DOHH2 (cell line): ENCODE data around the gene TCL1B.

Source experiments
- H3F3A ChIP-seq: fragments of 200-600 bp; sonication (generic), shearing (Covaris generic); 2 replicates; pipeline ENCODE4 v1.6.0; 2016; ENCODE audit warnings: antibody characterized with exemption, mild to moderate bottlenecking; ENCODE audit not compliant: control insufficient read depth, insufficient read depth
- H3K27ac ChIP-seq: fragments of 200-600 bp; sonication (generic); 2 replicates; pipeline ENCODE4 v1.5.1; 2014; ENCODE audit warnings: low read depth, mild to moderate bottlenecking, low read length, moderate library complexity
- H3K27me3 ChIP-seq: fragments of 200-600 bp; sonication (generic); 2 replicates; pipeline ENCODE4 v1.6.1; 2014; ENCODE audit warnings: mild to moderate bottlenecking, low read length, mixed read lengths; ENCODE audit not compliant: control insufficient read depth
- H3K36me3 ChIP-seq: fragments of 200-600 bp; sonication (generic); 2 replicates; pipeline ENCODE4 v1.6.1; 2014; ENCODE audit warnings: mild to moderate bottlenecking, low read length, moderate library complexity, mixed read lengths; ENCODE audit not compliant: control insufficient read depth
- H3K4me1 ChIP-seq: fragments of 200-600 bp; sonication (generic); 2 replicates; pipeline ENCODE4 v1.6.1; 2014; ENCODE audit warnings: mild to moderate bottlenecking, low read length, mixed read lengths; ENCODE audit not compliant: control insufficient read depth
- H3K4me2 ChIP-seq: fragments of 200-600 bp; sonication (generic); 2 replicates; pipeline ENCODE4 v1.6.0; 2014; ENCODE audit warnings: mild to moderate bottlenecking, low read length, moderate library complexity
- H3K4me3 ChIP-seq: fragments of 200-600 bp; sonication (generic); 2 replicates; pipeline ENCODE4 v1.5.1; 2014; ENCODE audit warnings: mild to moderate bottlenecking, low read length, mixed read lengths
- H3K79me2 ChIP-seq: fragments of 200-600 bp; sonication (generic); 2 replicates; pipeline ENCODE4 v1.6.1; 2014; ENCODE audit warnings: mild to moderate bottlenecking, low read length, mixed read lengths; ENCODE audit not compliant: control insufficient read depth
- H3K9me2 ChIP-seq: fragments of 200-600 bp; sonication (generic); replicated peaks from 2 replicates; pipeline ENCODE4 v1.6.1; 2014; ENCODE audit warnings: mild to moderate bottlenecking, low read length, mixed read lengths; ENCODE audit not compliant: control insufficient read depth
- H3K9me3 ChIP-seq: fragments of 200-600 bp; sonication (generic); 2 replicates; pipeline ENCODE4 v1.6.1; 2014; ENCODE audit warnings: antibody characterized with exemption, low read length, mixed read lengths; ENCODE audit not compliant: control insufficient read depth, insufficient read depth
- H4K20me1 ChIP-seq: fragments of 200-600 bp; sonication (generic); 2 replicates; pipeline ENCODE4 v1.6.0; 2014; ENCODE audit warnings: low read depth, mild to moderate bottlenecking, antibody characterized with exemption, low read length, moderate library complexity; ENCODE audit not compliant: control insufficient read depth, insufficient read depth
- EZH2phosphoT487 ChIP-seq: fragments of 200-600 bp; sonication (generic); IDR thresholded peaks from 2 replicates; pipeline ENCODE4 v1.6.1; 2017; ENCODE audit warnings: borderline replicate concordance, mild to moderate bottlenecking, antibody characterized with exemption, low read length, moderate library complexity, mixed read lengths
- TF ChIP-seq, protein P1 (sequence below): fragments of 200-600 bp; sonication (generic); IDR thresholded peaks from one replicate; pipeline ENCODE4 v1.5.1; 2014; ENCODE audit warnings: antibody characterized with exemption, mild to moderate bottlenecking, low read depth, low read length; ENCODE audit not compliant: poor library complexity, severe bottlenecking

Gene TCL1B

DNA sequence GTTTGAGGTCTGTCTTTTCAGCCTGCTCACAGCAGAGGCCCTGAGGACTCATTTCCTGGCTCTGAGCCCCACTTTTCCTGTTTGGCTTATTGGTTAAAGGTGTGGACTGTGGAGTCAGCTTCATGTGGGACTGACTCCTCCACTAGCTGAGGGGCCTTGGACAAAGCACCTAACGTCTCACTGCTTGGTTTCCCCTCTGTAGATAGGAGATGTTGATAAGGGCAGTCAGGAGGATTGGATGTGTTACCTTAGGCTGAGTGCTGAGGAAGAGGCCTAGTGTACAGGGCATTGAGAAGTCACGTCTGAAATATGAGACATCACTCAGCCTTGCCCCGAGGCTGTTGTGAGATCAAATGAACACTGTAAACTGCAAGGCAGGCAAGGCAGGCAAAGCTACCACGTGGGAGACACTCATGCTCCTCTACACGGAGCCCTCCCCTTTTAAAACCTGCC, 54.8 kb downstream of the TCL1B start:
- H3K4me2 ChIP-seq, result no peak overlapping the region
- H3K9me2 ChIP-seq, result no peaks in the 10 kb centered on the region
- H3F3A ChIP-seq, result no peaks in the 10 kb centered on the region
- TF ChIP-seq, protein P1, sequence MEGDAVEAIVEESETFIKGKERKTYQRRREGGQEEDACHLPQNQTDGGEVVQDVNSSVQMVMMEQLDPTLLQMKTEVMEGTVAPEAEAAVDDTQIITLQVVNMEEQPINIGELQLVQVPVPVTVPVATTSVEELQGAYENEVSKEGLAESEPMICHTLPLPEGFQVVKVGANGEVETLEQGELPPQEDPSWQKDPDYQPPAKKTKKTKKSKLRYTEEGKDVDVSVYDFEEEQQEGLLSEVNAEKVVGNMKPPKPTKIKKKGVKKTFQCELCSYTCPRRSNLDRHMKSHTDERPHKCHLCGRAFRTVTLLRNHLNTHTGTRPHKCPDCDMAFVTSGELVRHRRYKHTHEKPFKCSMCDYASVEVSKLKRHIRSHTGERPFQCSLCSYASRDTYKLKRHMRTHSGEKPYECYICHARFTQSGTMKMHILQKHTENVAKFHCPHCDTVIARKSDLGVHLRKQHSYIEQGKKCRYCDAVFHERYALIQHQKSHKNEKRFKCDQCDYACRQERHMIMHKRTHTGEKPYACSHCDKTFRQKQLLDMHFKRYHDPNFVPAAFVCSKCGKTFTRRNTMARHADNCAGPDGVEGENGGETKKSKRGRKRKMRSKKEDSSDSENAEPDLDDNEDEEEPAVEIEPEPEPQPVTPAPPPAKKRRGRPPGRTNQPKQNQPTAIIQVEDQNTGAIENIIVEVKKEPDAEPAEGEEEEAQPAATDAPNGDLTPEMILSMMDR, result no peak
- TF ChIP-seq EZH2phosphoT487, result no peak
- H3K27me3 ChIP-seq, result peaks cover 27% of the 10 kb centered on the region
- no peak overlapping the region for H3K27ac ChIP-seq
- H3K36me3 ChIP-seq, result peaks cover 9% of the 10 kb centered on the region; the same call in 1 of the 2 replicates
- H4K20me1 ChIP-seq, result no peaks in the 10 kb centered on the region
- H3K4me3 ChIP-seq, result no peak overlapping the region
- H3K4me1 ChIP-seq, result peaks cover 13% of the 10 kb centered on the region
- H3K9me3 ChIP-seq, result peaks cover 20% of the 10 kb centered on the region
- H3K79me2 ChIP-seq, result no peaks in the 10 kb centered on the region

DNA sequence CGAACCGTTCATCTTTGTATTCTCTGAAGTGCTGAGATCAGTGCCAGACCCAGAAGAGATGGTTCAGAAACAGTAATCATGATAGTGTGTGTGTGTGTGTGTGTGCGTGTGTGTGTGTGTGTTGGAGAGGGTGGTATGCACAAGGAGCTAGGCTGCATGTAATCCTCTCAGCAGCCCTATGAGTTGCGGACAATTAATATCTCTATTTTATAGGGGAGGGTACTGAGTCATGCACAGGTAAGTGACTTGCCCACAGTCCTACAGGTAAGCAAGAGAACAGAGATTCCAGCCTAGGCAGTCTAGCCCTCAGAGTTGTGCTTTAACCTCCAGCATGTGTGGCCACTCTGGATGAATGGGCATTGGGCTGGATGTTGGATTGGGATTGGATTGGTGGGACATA, 55.6 kb downstream of the TCL1B start:
- peaks cover 20% of the 10 kb centered on the region for H3K9me3 ChIP-seq
- H3K4me2 ChIP-seq, result no peak overlapping the region
- H3F3A ChIP-seq, result no peaks in the 10 kb centered on the region
- no peak for TF ChIP-seq EZH2phosphoT487
- TF ChIP-seq, protein P1, result no peak
- H3K4me3 ChIP-seq, result no peak overlapping the region
- no peaks in the 10 kb centered on the region for H4K20me1 ChIP-seq
- H3K4me1 ChIP-seq, result peaks cover 13% of the 10 kb centered on the region
- peaks cover 9% of the 10 kb centered on the region; the same call in 1 of the 2 replicates for H3K36me3 ChIP-seq
- no peaks in the 10 kb centered on the region for H3K79me2 ChIP-seq
- H3K9me2 ChIP-seq, result no peaks in the 10 kb centered on the region
- H3K27ac ChIP-seq, result no peak overlapping the region
- H3K27me3 ChIP-seq, result peaks cover 26% of the 10 kb centered on the region
